Upper lobe of left lung (tissue), 6 donors: ENCODE measurements around the gene KDELR1. TPM values are rescaled to one million over a fixed set of nuclear protein-coding genes. Genes with fewer than 3 reads are reported as not detected.

ENCODE experiments used
- ATAC-seq, 2 donors: fragments of 200-7000 bp; cut with Tn5 transposase; one replicate each; pipeline ENCODE4 v1.9.1; 2022; ENCODE audit warnings: mild to moderate bottlenecking in 2 of 2, moderate library complexity in 2 of 2; ENCODE audit not compliant: low FRiP score in 2 of 2
- DNase-seq, 2 donors: peaks; one replicate each; pipeline ENCODE4 v3.0.0-alpha.2; 2019 to 2020
- H3K27ac ChIP-seq, 4 donors: fragments of 200-600 bp; sonication (generic); one replicate each; pipeline ENCODE4 v1.5.1; 2016 to 2019
- H3K27me3 ChIP-seq, 4 donors: fragments of 200-600 bp; sonication (generic); one replicate each; pipeline ENCODE4 v1.5.1; 2017 to 2019
- H3K36me3 ChIP-seq, 4 donors: fragments of 200-600 bp; sonication (generic); one replicate each; pipeline ENCODE4 v1.5.1; 2016 to 2019
- H3K4me1 ChIP-seq, 4 donors: fragments of 200-600 bp; sonication (generic); one replicate each; pipeline ENCODE4 v1.5.1; 2018 to 2019
- H3K4me3 ChIP-seq, 4 donors: fragments of 200-600 bp; sonication (generic); one replicate each; pipeline ENCODE4 v1.5.1; 2017 to 2019; ENCODE audit warnings: mild to moderate bottlenecking in 2 of 4, moderate library complexity in 1 of 4
- H3K9me3 ChIP-seq, 4 donors: fragments of 200-600 bp; sonication (generic); one replicate each; pipeline ENCODE4 v1.5.1; 2018 to 2019
- EP300 ChIP-seq, 4 donors: sonication (generic); formaldehyde crosslinking; IDR thresholded peaks; one replicate each; pipeline ENCODE4 v1.5.1; 2017; ENCODE audit warnings: antibody characterized with exemption in 4 of 4, control low read depth in 2 of 4
- POLR2A ChIP-seq, 4 donors: fragments of 450-650 bp; IDR thresholded peaks; one replicate each; pipeline ENCODE4 v1.5.1; 2016 to 2017; ENCODE audit warnings: antibody characterized with exemption in 4 of 4, mild to moderate bottlenecking in 2 of 4
- POLR2AphosphoS5 ChIP-seq, 2 donors: sonication (generic); formaldehyde crosslinking; IDR thresholded peaks; one replicate each; pipeline ENCODE4 v1.5.1; 2017; ENCODE audit warnings: antibody characterized with exemption in 2 of 2
- WGBS, 2 donors: methylation state at CpG; one replicate each; pipeline ENCODE4 v1.1.5; 2017 to 2018; 5-methylcytosine and 5-hydroxymethylcytosine counted together
- total RNA-seq, 6 donors: library from RNA; depleted of rRNA in 4 of 6; stranded (reverse); fragments of >200 nt in 4 of 6; gene quantifications; one replicate each; pipeline versions ENCODE4 v1.1.0 to v1.2.1, GENCODE V29; 2016 to 2021
- TF ChIP-seq, protein P1 (sequence below), 6 experiments: fragments of 450-650 bp in 4 of 6; fragments of 200-600 bp in 2 of 6; sonication (generic) in 2 of 6; IDR thresholded peaks; one replicate each; pipeline ENCODE4 v1.5.1; 2016 to 2019; ENCODE audit warnings: antibody characterized with exemption in 6 of 6
- donor health status: DM: no; HTN: no; CAD: no; lungs with moderate emphysema.
- donor health status: DM: no; HTN: yes; CAD: no; lungs with severe emphysema.

KDELR1 gene
- total RNA-seq, 6 donors from 2014 or later = 44.6 to 141 (median 96.8) TPM

- WGBS, 2 donors = 88 to 94% methylated on average over 8 of the region's 8 CpGs
- DNase-seq (no peak), ATAC-seq (no peak)
- Histone ChIP-seq H3K27ac (no peak overlapping the region), H3K36me3 (peaks cover 25 to 63% (median 55%) of the 10 kb centered on the region in 4 donors), H3K9me3 (no peaks in the 10 kb centered on the region), H3K4me1 (peaks cover 0 to 8% (median 2%) of the 10 kb centered on the region in 4 donors), H3K27me3 (no peaks in the 10 kb centered on the region), H3K4me3 (no peak overlapping the region)
- TF ChIP-seq POLR2A (IDR thresholded peaks at IDR 0.05) (no peak), EP300 (IDR thresholded peaks at IDR 0.05) (no peak), POLR2AphosphoS5 (IDR thresholded peaks at IDR 0.05) (no peak)
- TF ChIP-seq, protein P1, sequence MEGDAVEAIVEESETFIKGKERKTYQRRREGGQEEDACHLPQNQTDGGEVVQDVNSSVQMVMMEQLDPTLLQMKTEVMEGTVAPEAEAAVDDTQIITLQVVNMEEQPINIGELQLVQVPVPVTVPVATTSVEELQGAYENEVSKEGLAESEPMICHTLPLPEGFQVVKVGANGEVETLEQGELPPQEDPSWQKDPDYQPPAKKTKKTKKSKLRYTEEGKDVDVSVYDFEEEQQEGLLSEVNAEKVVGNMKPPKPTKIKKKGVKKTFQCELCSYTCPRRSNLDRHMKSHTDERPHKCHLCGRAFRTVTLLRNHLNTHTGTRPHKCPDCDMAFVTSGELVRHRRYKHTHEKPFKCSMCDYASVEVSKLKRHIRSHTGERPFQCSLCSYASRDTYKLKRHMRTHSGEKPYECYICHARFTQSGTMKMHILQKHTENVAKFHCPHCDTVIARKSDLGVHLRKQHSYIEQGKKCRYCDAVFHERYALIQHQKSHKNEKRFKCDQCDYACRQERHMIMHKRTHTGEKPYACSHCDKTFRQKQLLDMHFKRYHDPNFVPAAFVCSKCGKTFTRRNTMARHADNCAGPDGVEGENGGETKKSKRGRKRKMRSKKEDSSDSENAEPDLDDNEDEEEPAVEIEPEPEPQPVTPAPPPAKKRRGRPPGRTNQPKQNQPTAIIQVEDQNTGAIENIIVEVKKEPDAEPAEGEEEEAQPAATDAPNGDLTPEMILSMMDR (IDR thresholded peaks at IDR 0.05) = no peak
Measured at GRCh38 chr19:48382286-48382685, 9.1 kb downstream of the KDELR1 start.

DNA sequence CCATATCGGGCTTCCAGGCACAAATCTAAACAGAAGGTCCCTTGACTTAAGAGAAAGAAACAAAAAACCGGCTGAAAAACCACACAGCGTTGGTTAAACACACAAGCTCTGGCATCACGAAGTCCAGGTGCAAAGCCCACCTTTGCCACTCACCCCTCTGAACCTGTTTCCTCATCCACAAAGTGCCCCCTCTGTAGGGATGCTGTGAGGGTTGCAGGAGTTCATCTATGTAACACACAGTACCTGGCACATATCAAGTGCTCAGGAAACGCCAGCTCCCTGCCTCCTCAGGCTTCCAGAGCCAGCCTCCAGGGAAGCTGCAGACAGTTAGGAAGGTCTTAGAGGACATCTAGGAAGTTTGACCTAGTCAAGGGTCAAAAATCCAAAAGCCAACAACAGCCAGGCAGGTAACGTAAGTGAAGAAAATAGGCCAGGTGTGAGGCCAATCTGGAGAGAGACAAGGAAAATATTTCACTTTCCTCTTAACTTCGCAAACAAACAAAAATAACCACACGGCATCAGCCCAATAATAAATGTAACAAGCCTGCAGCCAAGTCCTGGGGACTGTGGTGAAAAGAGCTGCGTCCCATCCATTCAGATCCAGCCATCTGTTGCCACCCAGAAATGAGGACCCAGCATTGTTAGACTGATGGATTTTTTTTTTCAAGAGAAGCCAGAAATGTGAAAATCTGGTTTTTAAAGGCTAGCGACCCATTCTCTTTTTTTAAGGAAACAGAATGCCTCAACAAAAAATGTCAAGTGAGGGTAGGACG is 10.0 kb downstream of the KDELR1 start:
- Histone ChIP-seq H3K4me1 (peaks cover 0 to 8% (median 2%) of the 10 kb centered on the region in 4 donors), H3K36me3 (peaks cover 23 to 54% (median 46%) of the 10 kb centered on the region in 4 donors), H3K27ac (no peak overlapping the region), H3K27me3 (no peaks in the 10 kb centered on the region), H3K4me3 (no peak overlapping the region), H3K9me3 (no peaks in the 10 kb centered on the region)
- 87 to 88% methylated on average over 11 of the region's 11 CpGs for WGBS, 2 donors
- DNase-seq (no peak), ATAC-seq (no peak)
- TF ChIP-seq POLR2A (IDR thresholded peaks at IDR 0.05) (no peak), POLR2AphosphoS5 (IDR thresholded peaks at IDR 0.05) (no peak), EP300 (IDR thresholded peaks at IDR 0.05) (no peak)
- TF ChIP-seq, protein P1 (IDR thresholded peaks at IDR 0.05) = no peak

- H3K9me3 ChIP-seq = no peaks in the 10 kb centered on the region
- no peaks in the 10 kb centered on the region for H3K27me3 ChIP-seq
- H3K4me3 ChIP-seq = no peak overlapping the region
- no peak for ATAC-seq
- no peak for DNase-seq
- WGBS, 2 donors = 77 to 80% methylated on average over 5 of the region's 5 CpGs
- H3K4me1 ChIP-seq = peaks cover 0 to 8% (median 2%) of the 10 kb centered on the region in 4 donors
- no peak overlapping the region for H3K27ac ChIP-seq
- H3K36me3 ChIP-seq = peaks cover 11 to 31% (median 23%) of the 10 kb centered on the region in 4 donors
- no peak for TF ChIP-seq POLR2AphosphoS5 (IDR thresholded peaks at IDR 0.05)
- TF ChIP-seq EP300 (IDR thresholded peaks at IDR 0.05) = no peak
- no peak for TF ChIP-seq POLR2A (IDR thresholded peaks at IDR 0.05)
- TF ChIP-seq, protein P1 (IDR thresholded peaks at IDR 0.05) = no peak
Measured at GRCh38 chr19:48379058-48379457, 12.3 kb downstream of the KDELR1 start.

DNA sequence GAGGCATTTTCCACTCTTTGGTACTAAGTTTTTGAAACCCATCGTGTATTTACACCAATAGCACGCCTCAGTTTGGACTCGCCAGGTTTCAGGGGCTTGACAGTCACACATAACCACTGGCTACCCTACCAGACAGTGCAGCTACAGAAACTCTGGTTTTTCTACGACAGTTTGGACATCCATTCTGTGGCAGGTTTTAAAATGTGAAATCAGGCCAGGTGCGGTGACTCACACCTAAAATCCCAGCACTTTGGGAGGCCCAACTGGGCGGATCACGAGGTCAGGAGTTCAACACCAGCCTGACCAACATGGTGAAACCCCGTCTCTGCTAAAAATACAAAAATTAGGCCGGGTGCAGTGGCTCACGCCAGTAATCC is 13.2 kb downstream of the KDELR1 start:
- Histone ChIP-seq H3K4me1 (peaks cover 0 to 8% (median 2%) of the 10 kb centered on the region in 4 donors), H3K4me3 (no peak overlapping the region), H3K36me3 (peaks cover 3 to 22% (median 14%) of the 10 kb centered on the region in 4 donors), H3K27ac (no peak overlapping the region), H3K27me3 (no peaks in the 10 kb centered on the region), H3K9me3 (no peaks in the 10 kb centered on the region)
- DNase-seq = no peak
- no peak for ATAC-seq
- 86% methylated on average over 10 of the region's 10 CpGs for WGBS, 2 donors
- TF ChIP-seq, protein P1 (IDR thresholded peaks at IDR 0.05) = no peak
- TF ChIP-seq POLR2A (IDR thresholded peaks at IDR 0.05) (no peak), EP300 (IDR thresholded peaks at IDR 0.05) (no peak), POLR2AphosphoS5 (IDR thresholded peaks at IDR 0.05) (no peak)
